HG03460 (cell line): Measurements from ENCODE around the gene RNU7-1.
A peak's percentile ranks its signal among the peaks of the same experiment; 100 is the strongest.

Source experiments
- ATAC-seq: cut with Tn5 transposase; IDR thresholded peaks from one replicate; pipeline ENCODE4 v1.9.1; 2021; ENCODE audit not compliant: unreplicated experiment

The RNU7-1 gene

DNA sequence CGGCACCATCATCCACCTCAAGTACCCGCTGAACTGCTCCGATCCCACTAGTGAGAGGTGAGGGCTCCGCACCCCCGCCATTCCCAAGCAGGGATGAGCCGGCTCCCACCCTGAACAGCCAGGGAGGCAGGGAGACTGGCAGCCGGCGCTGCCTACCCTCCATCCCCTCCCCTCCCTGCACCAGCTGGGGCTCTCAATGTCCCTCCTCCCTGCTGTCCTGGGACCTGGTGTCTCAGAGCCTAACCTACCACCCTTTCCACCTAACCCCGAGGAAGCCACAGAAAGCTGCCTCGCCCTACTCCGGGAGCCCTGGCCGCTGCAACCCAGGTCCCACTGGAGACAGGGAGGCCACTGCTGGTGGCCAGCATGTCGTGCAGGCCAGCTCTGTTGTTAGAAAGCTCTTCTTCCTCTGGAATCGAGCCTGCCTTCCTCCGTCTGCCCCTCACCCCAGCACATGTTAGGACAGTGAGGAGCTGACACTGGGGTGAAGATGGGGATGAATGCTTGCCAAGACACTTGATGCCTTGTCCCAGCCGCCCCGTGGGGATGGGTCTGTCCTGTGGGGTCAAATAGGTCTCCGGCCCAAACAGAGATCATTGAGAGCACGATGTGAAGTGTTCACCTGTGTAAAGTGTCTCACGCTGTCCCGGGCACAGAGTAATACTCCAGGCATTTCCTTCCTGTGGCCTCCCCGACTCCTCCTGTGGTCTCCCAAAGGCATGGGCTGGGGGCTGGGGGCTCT is 8.7 kb downstream of the RNU7-1 start:
- ATAC-seq, result no peak

DNA sequence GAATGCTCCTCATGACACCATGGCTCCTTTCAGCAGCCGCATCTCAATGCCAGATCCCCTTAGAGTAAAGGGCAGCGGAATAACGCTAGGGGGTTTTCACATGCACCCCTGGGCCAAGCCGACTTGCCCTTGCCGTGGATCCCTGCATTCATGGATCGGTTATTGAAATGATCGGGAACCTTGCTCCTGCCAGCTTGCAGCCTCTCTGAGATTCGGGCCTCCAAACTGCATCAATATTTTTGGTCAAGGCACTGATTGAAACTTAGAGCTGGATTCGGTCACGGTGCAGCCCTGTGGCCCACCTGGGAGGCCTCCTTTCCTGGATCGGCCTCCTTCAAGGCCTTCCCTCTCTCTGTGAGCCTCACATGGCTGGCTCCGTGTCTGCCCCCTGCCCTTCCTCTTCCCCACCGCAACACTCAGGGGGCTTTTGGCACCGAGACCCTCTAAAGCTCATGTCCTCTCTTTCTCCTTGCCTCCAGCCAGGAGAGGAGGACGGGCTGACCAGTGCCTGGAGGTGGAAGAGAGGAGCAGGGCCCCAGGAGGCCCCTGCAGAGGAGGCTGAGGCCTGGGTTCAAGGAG is 9.3 kb downstream of the RNU7-1 start:
- no peak for ATAC-seq

GRCh38 chr12:6953442-6954315 is 10.1 kb downstream of the RNU7-1 start:
- ATAC-seq, result peak; percentile 43

GRCh38 chr12:6954316-6955107 is 10.9 kb downstream of the RNU7-1 start:
- no peak for ATAC-seq

DNA sequence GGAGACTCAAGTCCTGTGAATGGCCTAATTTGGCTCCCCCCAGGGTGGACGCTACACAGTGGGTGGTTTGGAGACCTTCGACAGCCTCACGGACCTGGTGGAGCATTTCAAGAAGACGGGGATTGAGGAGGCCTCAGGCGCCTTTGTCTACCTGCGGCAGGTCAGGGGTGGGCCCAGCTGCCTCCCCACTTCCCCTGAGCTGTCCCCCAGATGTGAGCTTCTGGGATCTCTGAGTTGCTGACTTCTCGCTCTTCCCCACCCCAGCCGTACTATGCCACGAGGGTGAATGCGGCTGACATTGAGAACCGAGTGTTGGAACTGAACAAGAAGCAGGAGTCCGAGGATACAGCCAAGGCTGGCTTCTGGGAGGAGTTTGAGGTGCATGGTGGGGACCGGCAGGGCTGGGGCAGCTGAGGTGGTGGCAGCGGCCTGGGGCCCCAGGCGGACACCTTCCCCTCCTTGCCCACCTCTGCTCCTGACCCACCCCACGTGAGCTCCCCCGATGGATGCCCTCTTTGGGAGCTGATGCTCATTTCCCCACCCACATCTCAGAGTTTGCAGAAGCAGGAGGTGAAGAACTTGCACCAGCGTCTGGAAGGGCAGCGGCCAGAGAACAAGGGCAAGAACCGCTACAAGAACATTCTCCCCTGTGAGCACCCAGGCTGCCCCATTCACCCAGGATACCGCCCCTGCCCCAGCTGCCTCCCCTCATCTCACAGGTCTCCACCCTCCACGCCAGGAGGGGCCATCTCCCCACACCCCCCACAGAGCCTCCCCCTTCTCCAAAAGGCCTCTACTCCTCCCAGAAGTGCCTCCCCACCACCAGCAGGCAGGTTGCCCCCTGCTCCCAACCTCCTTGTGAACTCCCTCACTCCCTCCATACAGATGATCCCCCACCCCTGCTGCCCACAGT is 11.7 kb downstream of the RNU7-1 start:
- ATAC-seq, result no peak

GRCh38 chr12:6956021-6956727 is 12.6 kb downstream of the RNU7-1 start:
- ATAC-seq, result no peak

DNA sequence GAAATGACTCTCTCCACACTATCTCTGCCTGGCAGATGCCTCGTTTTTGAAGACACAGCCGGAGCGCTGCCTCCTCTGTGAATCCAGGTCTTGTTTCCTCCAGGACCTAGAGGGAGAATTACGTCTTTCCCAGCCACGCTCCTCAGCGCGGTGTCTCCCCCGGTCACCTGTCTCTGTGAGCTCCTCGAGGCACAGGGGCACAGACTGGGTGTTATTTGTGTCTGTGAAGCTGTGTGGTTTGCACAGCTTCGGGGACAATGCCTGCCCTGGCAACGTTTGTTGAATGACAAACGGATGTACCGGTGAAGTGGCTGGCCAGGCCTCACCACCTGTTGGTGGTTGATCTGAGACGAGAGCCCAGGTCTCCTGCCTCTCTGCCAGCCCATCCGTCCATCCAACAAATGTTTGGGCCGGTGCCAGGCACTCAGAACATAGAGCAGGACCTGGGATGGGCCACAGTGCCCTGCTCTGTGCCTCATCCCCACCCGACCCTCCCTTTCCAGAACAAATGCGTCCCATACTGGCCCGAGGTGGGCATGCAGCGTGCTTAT is 13.6 kb downstream of the RNU7-1 start:
- ATAC-seq, result no peak

DNA sequence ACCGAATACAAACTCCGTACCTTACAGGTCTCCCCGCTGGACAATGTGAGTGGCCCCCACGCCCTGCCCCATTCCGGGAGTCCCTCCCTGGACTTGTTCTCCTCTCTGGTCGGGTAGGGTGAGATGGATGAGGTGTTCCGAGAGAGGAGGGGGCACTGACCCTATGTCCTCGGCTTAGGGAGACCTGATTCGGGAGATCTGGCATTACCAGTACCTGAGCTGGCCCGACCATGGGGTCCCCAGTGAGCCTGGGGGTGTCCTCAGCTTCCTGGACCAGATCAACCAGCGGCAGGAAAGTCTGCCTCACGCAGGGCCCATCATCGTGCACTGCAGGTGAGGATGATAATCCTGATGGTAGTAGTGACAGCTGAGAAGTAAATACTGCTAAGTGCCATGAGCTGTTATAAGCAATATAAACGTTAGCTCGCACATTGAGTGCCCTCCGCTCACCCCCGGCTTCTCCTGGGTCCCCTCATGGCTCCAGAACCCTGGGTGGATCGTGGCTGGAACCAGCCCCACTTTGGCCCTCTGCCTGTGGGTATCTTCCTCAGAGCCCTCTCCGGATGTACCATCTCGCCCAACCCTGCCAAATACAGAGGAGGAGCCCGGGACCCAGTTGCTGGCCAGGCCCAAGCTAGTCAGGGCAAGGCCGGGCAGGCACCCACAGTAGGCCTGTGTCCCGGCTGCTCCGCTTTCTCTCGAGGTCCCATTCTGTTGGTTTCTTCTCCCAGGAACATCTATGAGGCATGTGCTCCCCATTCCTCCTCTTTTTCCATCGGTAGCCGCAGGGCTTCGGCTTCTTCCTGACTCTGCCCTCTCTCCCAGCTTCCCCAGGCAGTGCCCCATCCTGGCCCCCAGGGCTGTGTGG is 14.4 kb downstream of the RNU7-1 start:
- no peak for ATAC-seq

DNA sequence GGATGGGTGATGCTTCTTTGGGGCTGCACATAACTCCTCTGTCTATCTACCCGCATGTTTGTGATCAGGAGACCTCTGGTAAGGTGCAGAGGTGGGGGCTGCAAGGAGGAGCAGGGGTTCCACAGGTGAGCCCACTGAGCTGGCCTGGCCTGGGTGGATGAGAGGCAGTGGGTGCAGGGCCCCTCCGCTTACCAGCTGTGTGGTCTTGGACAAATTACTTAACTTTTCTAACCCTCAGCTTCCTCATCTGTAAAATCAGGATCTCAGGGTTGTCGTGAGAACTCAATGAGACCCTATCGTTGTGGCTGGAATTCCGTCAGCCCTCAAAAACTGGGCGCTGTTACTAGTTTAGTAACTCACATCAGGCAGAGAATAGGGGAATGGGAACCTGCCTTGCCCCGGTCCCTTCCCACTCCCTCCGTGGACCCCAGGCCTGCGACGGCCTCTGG is 15.0 kb downstream of the RNU7-1 start:
- no peak for ATAC-seq

DNA sequence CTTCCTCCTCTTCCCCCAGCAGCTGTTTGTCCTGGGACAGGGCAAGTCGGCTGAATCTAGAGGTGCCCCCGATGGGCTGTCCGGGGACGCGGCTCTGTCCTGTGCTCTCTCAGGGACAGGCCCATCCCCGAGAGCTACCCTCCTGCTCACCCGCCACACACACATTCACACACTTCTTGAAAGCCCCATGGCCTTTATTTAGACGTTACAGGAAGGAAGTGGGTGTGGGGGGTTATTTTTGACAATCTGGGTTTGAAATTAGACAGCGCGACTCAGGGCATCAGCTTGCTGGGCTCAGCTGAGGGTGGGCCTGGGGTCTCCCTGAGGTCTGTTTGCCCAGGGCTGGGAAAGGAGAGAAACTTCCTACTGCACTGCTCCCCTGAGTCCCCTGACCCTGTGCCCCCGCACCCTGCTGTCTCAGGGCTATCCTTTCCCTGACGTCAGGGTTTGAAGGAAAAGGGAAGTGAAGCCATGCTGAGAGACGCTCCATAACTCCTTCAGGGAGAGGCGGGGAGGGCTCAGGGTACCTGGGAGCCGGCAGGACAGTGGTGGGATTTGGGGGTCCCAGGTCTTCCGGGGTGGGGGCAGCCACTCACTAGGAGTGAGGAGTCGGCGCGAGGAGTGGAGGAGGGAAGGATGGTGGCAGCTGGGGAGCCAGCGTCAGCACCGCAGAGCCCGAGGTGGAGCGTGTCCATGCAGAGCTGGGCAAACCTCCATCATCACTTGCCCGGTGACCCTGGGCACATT is 15.6 kb downstream of the RNU7-1 start:
- ATAC-seq, result peak; percentile 49

DNA sequence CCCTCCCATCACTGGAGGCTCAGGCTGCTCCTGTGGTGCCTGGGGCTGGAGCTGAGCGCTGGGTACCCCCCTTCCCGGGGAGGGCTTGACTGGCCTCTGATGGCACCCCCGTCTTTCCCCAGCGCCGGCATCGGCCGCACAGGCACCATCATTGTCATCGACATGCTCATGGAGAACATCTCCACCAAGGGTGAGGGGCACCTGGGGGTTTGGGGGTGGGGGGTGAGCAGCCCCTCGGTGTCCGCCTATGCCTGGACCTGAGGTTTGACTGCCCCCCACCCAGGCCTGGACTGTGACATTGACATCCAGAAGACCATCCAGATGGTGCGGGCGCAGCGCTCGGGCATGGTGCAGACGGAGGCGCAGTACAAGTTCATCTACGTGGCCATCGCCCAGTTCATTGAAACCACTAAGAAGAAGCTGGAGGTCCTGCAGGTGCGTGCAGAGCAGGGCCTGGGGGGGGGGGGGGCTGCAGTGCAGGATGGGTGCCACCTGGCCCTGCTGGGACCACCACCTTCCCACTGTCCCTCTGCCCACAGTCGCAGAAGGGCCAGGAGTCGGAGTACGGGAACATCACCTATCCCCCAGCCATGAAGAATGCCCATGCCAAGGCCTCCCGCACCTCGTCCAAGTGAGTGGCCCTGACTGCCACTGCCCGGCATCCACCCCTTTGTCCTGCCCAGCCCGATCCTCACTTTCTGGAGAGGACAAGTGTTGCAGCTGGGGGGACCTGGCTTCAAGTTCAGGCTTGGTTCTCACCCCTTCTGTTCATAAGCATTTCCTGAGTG is 16.4 kb downstream of the RNU7-1 start:
- no peak for ATAC-seq

DNA sequence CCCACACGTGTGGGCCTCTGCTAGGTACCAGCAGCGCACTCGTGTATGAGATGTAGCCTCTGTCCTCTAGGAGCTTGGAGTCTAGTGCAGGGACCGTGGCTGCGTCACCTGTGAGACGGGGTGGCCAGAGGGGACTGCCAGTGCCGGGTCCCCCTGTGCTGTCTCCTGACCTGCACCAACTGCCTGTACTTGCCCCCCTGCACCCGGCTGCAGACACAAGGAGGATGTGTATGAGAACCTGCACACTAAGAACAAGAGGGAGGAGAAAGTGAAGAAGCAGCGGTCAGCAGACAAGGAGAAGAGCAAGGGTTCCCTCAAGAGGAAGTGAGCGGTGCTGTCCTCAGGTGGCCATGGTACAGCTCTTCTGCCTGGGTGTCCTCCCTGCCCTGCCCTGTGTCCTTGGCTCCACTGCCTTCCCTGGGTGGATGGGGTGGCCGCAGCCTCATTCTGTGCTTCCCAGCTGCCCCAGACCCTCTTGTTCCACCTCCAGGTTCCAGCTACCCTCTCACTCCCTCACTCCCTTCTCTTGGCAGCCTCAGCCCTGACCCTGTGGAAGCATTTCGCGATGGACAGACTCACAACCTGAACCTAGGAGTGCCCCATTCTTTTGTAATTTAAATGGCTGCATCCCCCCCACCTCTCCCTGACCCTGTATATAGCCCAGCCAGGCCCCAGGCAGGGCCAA is 17.1 kb downstream of the RNU7-1 start:
- no peak for ATAC-seq

DNA sequence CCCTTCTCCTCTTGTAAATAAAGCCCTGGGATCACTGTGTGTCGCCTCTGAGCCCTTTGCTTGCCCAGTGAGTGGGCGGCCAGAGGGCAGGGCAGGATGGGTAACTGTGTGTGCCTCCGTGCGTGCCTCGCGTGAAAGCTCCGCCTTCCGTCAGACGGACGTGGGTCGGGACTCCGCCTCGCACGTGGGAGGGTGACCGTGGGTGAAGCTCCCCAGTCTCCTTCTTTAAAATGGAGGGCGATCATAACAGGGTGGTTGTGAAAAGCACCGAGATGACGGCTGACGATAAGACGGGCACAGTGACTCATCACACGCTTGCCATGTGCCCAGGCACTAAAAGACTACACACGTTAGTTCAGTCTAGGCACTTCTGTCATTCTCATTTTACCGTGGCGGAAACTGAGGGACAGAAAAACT is 17.7 kb downstream of the RNU7-1 start:
- no peak for ATAC-seq

- ATAC-seq, result no peak
These were observed 18.2 kb downstream of the RNU7-1 start for GRCh38 chr12:6961695-6962284.

DNA sequence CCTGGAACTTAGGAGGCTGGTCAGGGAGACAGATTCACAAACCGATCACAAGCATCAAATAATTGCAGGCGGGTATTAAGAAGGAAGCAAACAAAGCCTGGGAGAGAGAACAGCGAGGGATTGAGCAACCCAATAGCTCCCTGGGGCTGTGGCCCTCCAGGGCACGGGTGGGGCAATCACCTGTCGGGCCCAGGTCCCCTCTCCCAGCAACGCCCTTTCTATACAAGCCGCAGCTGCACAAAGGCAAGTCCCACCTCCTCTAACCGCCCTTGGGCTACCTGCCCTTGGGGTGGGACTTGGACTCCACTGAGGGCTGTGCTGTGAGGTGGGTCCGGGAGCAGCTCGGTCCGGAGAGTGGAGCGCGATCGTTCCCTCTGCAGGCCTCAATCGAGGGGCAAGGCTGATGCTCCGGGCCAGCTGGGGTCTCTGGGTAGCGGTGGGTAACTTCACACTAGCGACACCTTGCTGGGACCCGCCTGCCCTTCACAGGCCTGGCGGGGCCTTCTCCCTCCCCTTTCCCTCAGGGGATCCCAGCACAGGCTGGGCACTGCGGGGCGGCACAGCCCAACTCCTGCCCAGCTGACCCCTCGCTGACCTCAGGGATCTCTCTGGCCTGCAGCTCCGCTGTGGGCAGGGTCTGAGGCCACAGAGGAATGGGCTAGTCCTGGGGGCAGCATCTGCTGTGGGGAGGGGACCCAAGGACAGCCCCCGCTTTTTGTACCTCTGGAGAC is 18.8 kb downstream of the RNU7-1 start:
- no peak for ATAC-seq
